HG03460 (cell line): Measurements from ENCODE around the gene CARM1.
"Not testable (repeated sequence)": the region's sequence is repeated elsewhere in the genome, so short reads cannot be mapped to it uniquely, and the experiment has no call there.

Experiments used
- ATAC-seq: cut with Tn5 transposase; IDR thresholded peaks from one replicate; pipeline ENCODE4 v1.9.1; 2021; ENCODE audit not compliant: unreplicated experiment

CARM1 gene

DNA sequence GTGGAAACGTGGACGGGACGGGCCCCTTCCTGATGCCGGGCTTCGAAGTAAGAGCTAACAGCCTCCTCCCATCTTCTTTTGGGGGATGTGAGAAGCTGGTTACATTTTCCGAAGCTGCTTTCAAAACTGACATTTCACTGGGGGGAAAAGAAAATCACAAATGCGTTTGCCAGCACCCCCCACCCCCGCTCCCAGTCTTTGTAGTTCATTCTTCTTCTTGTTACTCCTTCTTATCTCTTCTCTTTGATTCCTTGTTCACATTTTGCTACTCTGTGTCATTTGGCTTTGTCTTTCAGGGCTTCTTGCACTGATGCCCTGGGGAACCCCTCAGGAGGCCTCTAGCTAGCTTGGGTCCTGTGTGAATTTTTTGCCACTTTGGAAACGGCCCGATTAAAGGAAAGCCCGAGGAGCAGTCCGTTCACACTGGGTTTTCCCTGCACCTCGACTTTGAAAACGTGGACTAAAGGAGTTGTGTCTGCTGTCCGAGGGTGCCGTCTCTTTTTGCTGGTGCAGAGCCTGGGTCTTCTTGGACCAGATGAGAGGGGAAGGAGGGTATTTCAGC, 1.3 kb downstream of the CARM1 start:
- ATAC-seq, result no peak

DNA sequence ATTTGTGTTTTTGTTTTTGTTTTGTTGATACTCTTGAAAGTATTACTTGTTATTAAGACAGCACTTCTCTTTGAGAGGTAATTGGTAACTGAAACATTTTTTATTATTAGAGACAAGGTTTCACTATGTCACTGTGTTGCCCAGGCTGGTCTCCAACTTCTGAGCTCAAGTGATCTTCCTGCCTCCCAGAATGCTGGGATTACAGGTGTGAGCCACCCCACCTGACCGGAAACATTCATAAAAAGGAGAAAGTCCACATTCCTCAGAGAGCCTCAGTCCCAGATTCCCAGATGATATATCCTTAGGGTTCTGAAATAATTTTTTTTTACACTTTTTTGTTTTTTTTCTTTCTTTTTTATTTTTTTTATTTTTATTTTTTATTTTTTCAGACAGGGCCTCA, 2.7 kb downstream of the CARM1 start:
- no peak for ATAC-seq

DNA sequence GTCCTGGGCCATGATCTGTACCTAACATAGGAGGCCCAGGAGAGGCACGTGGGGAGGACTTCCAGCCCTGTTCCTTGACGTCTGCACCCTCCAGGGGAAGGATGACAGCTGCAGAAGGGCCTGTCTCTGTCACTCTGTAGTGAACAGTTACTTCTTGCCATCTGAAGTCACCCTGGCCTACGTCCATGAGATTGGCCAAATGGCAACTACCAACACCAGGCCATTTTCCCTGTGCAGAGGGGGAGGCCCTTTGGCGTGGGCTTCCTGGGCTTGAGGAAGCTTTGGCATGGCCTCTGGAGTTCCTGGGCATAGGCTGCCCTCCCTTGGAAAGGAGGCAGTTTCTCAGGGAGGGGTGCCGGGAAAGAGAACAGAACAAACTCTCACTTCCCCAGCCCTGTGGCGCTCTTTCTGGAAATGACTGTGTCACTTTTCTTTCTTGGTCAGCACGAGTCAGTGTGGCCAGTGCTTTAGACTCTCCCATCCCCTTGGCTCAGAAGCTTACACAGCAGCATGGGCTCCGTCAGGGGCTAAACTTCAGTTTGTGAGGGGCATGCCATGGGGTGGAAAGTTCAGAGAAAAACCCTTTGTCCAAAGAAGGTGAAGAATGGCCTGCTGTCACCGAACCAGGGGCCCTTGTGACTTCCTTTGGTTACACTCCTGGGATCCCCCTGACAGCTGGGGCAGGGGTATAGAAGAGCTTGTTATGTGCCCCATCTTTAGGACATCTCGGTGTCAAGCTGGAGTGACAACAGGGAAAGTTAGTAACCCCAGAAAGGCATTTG, 5.3 kb downstream of the CARM1 start:
- no peak for ATAC-seq

DNA sequence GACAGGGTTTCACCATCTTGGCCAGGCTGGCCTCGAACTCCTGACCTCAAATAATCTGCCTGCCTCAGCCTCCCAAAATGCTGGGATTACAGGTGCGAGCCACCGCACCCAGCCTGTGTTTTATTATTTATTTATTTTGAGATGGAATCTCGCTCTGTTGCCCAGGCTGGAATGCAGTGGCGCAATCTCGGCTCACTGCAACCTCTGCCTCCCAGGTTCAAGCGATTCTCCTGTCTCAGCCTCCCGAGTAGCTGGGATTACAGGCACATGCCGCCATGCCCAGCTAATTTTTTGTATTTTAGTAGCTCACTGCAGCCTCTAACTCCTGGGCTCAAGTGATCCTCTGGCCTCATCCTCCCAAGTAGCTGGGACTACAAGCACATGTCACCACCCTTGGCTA, 6.3 kb downstream of the CARM1 start:
- not testable (repeated sequence) for ATAC-seq

DNA sequence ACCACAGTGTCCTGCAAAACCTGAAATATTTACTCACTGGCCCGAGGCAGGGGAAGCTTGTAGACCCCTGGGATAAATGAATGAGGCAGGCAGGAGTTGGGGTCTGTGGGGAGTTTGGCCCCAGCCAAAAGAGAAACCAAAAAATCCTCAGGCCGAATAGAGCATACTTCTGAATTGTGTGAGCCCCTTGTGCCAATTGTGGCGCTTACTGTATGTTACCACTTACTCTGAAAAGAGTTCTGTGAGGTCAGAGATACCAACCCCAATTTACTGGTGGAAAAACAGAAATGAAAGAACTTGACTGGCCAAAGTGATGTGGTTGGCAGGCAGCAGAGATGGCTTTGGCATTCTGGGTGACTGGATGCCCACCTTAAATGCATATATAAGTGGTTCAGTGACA, 6.9 kb downstream of the CARM1 start:
- ATAC-seq, result no peak

DNA sequence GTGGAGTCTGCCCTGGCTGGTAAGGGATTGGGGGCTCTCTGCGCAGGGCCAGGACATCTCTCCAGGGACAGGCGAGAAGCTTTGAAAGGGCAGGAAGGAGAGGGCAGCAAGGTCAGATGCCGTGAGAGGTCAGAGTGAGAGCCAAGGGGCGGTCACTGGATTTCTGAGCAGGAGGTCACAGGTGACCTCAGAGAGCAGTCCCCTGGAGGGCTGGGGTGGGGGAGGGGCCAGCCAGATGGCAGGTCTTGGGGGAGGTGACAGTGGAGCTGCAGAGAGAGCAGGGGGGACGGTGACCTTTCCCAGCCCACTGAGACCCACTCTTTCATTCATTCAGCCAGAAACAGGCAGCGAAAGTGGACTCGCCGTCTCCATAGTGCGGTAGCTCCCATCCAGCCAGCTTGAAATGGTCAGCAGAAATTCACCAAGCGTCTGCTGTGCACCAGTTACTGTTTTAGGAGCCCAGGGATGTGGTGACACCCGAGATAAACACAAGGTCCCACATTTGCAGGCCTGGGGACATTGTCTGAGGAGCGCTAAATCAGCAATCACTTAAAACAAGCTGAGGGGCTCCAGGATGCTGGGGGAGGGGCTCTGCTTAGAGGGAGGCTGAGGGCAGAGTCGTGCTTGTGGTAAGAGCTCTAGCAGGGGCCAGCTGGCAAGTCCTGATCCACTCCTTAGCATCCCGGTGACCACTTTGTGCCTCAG, 10.2 kb downstream of the CARM1 start:
- ATAC-seq, result no peak

DNA sequence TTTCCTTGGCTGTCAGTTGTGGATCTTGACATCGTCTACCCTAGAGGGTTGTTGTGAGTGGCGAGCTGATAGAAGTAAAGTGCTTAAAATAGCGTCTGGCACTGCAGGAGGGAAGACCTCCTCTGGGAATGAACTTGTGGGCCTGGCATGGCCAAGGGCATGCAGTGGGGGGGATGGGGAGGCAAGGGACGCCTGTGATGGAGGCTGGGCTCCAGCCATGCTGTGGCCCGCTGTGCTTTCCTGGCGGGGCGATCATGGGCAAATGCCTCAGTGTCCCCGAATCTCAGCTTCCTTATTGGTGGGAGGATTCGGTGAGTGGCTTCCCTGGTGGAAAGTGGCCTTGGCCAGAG, 10.7 kb downstream of the CARM1 start:
- no peak for ATAC-seq

DNA sequence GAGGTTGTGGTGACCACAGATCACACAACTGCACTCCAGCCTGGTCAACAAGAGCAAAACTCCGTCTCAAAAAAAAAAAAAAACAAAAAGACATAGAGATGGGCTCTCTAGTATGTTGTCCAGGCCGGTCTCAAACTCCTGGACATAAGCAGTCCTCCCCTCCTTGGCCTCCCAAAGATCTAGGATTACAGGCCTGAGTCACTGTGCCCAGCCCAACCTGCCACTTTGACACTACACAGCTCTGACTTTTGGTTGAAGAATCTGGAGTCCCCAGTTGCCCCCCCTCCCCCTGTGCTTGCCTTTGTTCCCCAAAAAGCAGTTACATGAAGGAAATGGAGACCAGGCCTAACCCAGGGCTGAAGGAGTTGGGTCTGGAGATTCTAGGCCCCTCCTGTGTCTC, 12.9 kb downstream of the CARM1 start:
- ATAC-seq, result no peak

DNA sequence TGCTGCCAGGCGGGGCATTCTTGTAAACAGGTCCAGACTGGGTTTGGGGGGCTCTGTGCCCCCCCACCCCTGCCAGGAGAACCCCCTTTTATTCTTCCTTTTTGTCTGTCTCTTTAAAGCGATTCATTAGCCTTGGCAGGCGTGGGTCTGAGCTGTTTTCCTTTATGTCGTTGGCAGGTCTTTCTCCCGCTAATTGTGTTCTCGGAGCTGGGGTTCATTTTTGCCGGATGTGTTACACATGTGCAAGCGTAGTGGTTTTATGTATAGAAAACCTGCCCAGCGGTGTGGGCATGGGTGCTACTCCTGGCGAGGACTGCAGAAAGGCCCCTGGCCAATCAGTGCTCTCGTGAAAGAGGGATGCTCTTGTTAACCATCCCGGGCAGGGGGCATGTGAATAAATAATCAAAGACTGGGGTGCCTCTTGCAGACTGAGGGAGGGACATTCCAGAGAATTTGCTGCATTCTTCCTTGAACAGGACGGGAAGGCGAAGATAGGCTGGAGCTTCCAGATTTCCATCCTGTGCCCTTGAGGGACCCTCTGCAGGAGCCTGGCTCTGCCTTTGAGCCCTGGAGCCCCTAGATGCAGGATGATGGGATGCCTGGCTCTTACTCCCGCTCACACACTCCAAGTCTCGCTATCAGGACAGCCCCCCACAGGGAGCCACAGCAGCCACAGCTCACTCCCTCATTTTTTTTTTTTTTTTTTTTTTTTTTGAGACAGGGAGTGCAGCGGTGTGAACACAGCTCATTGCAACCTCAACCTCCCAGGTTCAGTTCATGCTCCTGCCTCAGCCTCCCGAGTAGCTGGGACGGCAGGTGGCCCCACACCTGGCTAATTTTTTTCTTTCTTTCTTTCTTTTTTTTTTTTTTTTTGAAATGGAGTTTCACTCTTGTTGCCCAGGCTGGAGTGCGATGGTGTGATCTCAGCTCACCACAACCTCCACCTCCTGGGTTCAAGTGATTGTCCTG, 14.1 kb downstream of the CARM1 start:
- no peak for ATAC-seq

DNA sequence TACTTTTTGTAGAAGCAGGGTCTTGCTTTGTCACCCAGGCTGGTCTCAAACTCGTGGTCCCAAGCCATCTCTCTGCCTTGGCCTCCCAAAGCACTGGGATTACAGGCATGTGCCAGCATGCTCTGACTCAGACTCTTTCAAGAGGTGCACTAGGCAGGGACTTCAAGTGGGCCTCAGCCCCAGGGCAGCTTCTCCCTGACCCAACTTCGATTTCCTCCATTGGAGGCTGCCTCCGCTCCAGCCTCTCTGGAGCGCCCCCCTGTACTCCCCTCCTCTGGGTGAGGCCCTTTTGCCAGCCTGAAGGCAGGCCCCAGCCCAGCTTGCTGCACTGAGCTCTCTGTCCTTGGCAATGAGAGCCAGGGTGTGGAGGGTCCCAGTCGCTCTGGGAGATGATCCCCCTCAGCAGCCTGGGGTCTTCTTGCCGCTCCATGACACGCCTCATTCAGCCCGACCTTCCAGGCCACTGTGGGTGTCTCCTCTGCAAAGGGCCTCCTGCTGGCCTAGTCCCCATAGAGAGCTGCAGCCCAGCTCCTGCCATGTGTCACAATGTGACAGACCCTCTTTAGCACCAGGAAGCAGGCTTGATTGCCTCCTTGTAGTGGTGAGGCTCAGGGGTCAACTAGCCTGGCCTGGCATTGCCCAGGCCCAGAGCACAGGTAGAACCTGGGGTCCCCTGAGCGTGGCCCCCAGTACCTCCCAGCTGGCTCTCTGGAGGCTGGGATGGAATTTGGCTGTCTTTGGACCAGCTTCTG, 16.4 kb downstream of the CARM1 start:
- no peak for ATAC-seq

DNA sequence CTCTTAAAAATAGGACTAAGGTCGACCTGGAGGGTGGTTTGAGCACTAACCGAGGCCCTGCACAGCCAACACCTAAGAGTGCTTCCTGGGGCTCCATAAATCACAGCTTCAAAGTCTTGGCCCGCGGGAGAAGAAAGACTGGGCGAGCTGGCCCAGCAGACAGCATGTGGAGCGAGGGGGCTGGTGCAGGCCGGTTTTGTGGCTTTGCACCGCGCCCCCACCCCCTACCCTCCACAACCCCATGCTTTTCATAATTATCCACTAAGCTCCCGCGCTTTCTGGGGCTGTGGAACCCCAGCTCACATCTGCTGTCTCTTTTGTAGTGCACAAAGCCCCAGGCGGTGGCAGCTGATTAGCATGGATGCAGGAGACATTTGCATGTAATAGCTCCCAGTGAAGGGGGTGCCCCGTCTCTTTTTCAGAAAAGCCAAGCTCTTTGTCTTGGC, 17.1 kb downstream of the CARM1 start:
- no peak for ATAC-seq

DNA sequence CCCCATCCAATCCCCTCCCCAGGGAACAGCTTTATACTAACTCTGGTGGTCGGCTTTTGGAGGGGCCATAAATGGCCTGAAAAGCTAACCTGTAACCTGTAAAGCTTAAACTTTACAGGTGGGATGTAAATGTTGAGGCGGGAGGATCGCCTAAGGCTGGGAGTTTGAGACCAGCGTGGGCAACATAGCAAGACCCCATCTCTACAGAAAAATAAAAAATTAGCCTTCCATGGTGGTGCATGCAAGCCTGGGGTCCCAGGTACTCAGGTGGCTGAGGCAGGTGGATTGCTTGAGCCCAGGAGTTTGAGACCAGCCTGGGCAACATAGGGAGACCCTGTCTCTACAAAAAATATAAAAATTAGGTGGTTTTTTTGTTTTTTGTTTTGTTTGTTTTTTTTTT, 18.5 kb downstream of the CARM1 start:
- ATAC-seq, result no peak

DNA sequence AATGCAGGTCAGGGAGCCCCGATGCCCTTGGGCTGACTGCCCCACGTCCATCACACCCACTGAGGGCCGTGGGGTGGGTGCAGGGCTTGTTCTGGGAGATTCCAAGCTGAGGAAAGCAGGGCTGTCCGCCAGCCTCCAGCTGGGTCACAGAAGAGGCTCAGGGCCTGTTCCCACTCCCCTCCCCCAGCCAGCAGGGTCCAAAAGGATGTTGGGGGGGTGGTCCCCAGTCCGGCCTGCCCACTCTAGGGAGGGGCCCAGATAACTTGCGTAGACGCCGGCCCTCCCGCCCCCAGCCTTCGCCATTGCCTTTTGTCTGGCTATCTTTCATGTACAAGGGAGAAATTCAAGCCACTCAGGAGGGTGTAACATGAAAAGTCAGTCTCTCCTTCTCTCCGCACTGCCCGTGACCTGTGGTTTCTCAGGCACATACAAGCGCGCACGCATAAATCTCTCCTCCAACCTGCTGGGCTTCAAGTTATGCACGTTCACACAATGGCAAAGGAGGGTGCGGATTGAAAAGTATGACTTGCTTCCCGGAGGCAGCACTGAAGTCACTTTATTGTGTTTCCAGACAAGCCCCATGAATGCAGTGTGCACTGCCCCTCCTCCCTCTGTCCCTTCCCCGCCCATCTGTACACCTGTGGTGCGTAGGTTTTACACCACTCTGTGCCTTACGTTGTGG, 20.2 kb downstream of the CARM1 start:
- no peak for ATAC-seq

DNA sequence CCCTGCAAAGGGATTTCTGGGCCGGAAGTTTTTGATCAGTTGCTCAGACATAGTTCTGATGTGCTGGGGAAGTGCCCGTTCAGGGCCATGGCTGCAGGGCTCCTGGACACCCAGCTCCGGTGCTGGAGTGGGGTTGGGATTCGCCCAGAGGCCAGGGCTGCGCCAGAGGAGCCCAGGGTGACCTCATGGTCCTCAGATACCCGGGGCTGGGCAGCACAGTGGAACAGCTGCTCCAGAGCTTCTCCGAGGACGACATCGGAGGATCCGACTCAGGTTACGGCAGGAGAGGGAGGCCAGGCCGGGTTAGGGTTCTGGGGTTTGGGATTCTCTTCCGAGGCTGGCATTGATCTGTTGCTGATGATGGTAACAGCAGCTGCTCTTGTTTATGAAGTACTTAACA, 20.9 kb downstream of the CARM1 start:
- no peak for ATAC-seq

DNA sequence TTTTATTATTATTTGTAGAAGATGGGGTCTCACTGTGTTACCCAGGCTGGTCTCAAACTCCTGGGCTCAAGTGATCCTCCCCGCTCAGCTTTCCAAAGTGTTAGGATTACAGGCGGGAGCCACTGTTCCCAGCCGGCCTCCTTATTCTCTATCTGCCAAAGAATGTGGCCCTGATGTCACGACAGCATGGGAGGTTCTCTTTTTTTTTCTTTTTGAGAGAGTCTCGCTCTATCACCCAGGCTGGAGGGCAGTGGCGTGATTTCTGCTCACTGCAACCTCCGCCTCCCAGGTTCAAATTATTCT, 23.5 kb downstream of the CARM1 start:
- no peak for ATAC-seq

DNA sequence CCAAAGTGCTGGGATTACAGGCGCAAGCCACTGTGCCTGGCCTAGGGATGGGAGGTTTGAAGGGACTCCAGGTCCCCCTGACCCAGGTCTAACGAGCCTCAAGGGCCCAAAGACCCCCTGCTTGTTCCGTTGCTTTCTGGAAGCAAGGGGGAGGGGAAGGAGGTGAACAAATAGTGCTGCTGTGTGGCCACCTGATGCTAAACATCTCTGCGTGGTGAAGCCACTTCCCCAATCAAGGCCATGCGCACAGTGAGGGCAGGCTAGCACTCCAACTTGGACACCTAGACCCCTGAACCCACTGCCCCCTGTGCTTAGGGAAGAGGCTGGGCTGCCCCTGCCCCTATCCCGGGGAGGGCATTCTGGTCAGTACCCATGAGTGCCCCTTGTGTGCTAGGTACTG, 24.0 kb downstream of the CARM1 start:
- ATAC-seq, result no peak

DNA sequence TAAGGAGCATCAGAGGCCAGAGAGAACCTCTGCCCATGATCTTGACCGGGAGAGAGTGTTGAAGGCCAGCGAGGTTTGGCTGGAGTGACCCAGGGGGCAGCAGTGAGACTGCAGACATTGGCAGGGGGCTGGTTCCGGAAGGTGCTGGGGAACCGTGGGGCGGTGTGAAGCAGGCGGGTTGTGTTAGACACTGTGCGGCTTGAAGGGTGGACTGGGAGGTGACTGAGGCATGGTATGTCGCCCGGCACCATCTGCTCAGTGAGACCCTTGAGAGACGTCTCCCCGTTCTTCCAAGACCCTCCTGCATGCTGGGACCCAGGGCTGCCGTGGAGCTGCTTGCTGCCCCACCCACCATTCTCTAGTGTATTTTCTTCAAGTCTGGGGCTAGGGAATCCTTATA, 24.6 kb downstream of the CARM1 start:
- ATAC-seq, result no peak

DNA sequence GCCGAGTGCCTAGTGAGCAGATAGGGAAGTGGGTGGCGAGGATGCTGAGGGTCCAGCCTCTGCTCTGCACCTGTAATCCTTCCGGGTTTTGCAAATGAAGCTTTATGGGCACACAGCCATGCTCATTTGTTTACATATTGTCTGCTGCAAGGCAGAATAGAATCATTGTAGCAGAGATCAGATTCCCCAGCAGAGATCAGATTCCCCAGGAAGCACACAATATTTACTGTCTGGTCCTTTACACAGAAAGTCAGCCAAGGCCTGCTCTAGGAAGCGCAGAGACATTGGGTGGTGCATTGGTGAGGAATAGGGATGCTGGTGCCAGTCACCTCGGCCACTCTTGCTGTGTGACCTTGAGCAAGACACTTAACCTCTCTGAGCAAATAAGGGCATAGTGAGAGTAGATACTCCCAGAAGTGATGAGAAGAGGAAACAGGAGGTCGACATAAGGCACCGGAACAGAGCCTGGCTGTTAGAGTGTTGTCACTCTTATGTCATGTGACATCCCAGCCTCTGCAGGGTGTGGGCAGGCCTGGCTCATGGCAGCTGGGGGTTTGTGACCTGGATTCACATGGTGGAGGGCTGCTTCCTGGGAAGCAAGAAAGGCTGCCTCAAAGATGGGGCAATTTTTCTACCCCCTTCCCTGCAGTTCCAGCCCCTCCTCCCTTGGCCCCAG, 25.6 kb downstream of the CARM1 start:
- no peak for ATAC-seq

DNA sequence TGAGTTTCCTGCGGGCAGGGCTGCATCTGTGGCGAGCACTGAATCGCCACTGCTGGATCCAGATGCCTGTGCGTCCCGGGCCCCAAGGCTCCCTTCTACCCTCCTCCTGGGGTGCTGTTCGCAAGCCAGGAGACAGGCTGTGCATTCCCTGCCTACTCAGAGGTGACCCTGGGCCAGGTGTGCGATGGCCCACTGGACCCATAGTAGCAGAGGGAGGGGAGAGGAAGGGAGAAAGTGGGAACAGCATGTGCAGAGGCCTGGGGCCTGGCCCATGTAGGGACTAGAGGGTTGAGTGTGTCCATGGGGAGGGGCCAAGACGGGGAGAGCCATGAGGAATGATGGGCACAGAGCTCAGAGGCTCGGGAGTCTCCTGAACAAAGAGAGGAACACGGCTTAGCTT, 27.3 kb downstream of the CARM1 start:
- no peak for ATAC-seq
